ENCODE measurements around the gene DSP. TPM values are rescaled to one million over a fixed set of nuclear protein-coding genes. Genes with fewer than 3 reads are reported as not detected.

The DSP gene
- total and polyA plus RNA-seq, 10 of the 15 experiments (the other 5 are each of a cell fraction or from before 2014, with no cell fraction given), result under 0.01 to 0.36 (median 0.04) TPM; not detected in 4

- ChIA-PET RAD21 (ENCODE audit: unreplicated experiment) (interaction anchor here (0.7 to 1.5 kb wide), 2 partner anchors 312 to 326 kb away, joined by 3 to 9 read pairs; no protein-coding TSS in a partner anchor), SMC1A (ENCODE audit: uncharacterized antibody, unreplicated experiment) (interaction anchor here (0.6 to 1.9 kb wide), 4 partner anchors 11 to 312 kb away, joined by 3 to 10 read pairs (median 3); partner anchors contain the start of genes CAGE1 and RIOK1), POLR2A (interaction anchor here (0.9 to 1.7 kb wide), 7 partner anchors 10 to 794 kb away, joined by 3 to 6 read pairs (median 3); partner anchors contain the start of genes CAGE1 and RIOK1), CTCF (interaction anchor here (1.0 to 1.5 kb wide), 3 partner anchors 11 to 312 kb away, joined by 6 to 8 read pairs (median 8); no protein-coding TSS in a partner anchor)
- Histone ChIP-seq H3K27me3 (replicated peaks in 1 of 2; ENCODE audit: control insufficient read depth in 2 of 2, insufficient read depth in 2 of 2, low read length in 1 of 2) (no peaks in the 10 kb centered on the region), H3K4me3 (no peak overlapping the region), H3K9me3 (replicated peaks; ENCODE audit: control insufficient read depth, insufficient read depth, low read length) (no peaks in the 10 kb centered on the region), H3K36me3 (ENCODE audit: control insufficient read depth in 2 of 2, insufficient read depth in 2 of 2, low read length in 1 of 2) (no peaks in the 10 kb centered on the region; a peak in 1 of 4 replicates), H3K9ac (ENCODE audit: control insufficient read depth, insufficient read depth, low read length) (no peak overlapping the region), H3K79me2 (ENCODE audit: control insufficient read depth, insufficient read depth, low read length) (peaks cover 24% of the 10 kb centered on the region), H4K20me1 (ENCODE audit: control insufficient read depth, insufficient read depth) (no peaks in the 10 kb centered on the region), H2AFZ (ENCODE audit: control insufficient read depth, low read depth, low read length) (peak overlapping the region; percentile 96), H3K27ac (ENCODE audit: control insufficient read depth, insufficient read depth) (no peak overlapping the region), H3K4me1 (ENCODE audit: control insufficient read depth, insufficient read depth, low read length) (peaks cover 3% of the 10 kb centered on the region; the same call in 1 of the 2 replicates), H3K4me2 (ENCODE audit: control insufficient read depth, insufficient read depth) (peak overlapping the region; percentile 85; the same call in 1 of the 2 replicates)
- BruUV-seq (replicated peaks), result no TSS peak
- no peak for TF ChIP-seq CBFB (IDR thresholded peaks at IDR 0.05; ENCODE audit: low read depth)
- TF ChIP-seq SPI1 (IDR thresholded peaks at IDR 0.05; ENCODE audit: borderline replicate concordance, insufficient read depth, low read depth, low read length), result no peak
- no peak for TF ChIP-seq BCLAF1 (IDR thresholded peaks at IDR 0.05)
- TF ChIP-seq YY1 (IDR thresholded peaks at IDR 0.05; ENCODE audit: low read depth, low read length), result no peak
- TF ChIP-seq TCF12 (IDR thresholded peaks at IDR 0.05; ENCODE audit: low read depth, low read length), result no peak
- no peak for TF ChIP-seq ETV6 (conservative IDR thresholded peaks at IDR 0.05 in 1 of 2, IDR thresholded peaks at IDR 0.05 in 1 of 2; ENCODE audit: borderline replicate concordance in 1 of 2, low read depth in 1 of 2)
- TF ChIP-seq YBX1 (IDR thresholded peaks at IDR 0.05), result no peak
- no peak for TF ChIP-seq RAD21 (IDR thresholded peaks at IDR 0.05; ENCODE audit: insufficient read depth, low read depth, low read length)
- no peak for TF ChIP-seq ZNF384 (IDR thresholded peaks at IDR 0.05; ENCODE audit: borderline replicate concordance, low read depth, low read length)
- TF ChIP-seq SUPT20H (IDR thresholded peaks at IDR 0.05; ENCODE audit: borderline replicate concordance, control insufficient read depth, low read depth, low read length), result no peak
- no peak for TF ChIP-seq POU2F2 (IDR thresholded peaks at IDR 0.05; ENCODE audit: borderline replicate concordance, low read depth, low read length)
- TF ChIP-seq PAX8 (IDR thresholded peaks at IDR 0.05), result no peak
- no peak for TF ChIP-seq HDAC6 (IDR thresholded peaks at IDR 0.05; ENCODE audit: unreplicated experiment)
- intact Hi-C loops (cut with micrococcal nuclease; ENCODE audit: unreplicated experiment), result no loop called here
- 95% methylated on average over 3 of the region's 3 CpGs for whole genome bisulfite sequencing (ENCODE audit: insufficient coverage, insufficient replicate concordance, low lambda C conversion rate, missing lambda C conversion rate)
- no peak for ATAC-seq
- in situ Hi-C loops (cut with MboI), result no loop called here
- FAIRE-seq, result no peak
- DNase-seq (ENCODE audit: low read depth, low spot score), result no peak
These were observed 47.8 kb downstream of the DSP start for GRCh38 chr6:7589221-7589620.
